B cell (primary cell): ENCODE measurements around the gene RBBP7.

Experiments used
- CTCF ChIP-seq: fragments of 200-600 bp; IDR thresholded peaks from one replicate; pipeline ENCODE4 v1.8.0; 2022; ENCODE audit warnings: antibody characterized with exemption, mild to moderate bottlenecking
- EZH2 ChIP-seq: IDR thresholded peaks from 2 replicates; pipeline ENCODE4 v1.6.1; 2012; ENCODE audit warnings: borderline replicate concordance, low read depth, mild to moderate bottlenecking, moderate library complexity, low read length; ENCODE audit not compliant: insufficient read depth, poor library complexity, severe bottlenecking

- TF ChIP-seq EZH2 (no peak), CTCF (no peak)
These were observed 48.8 kb upstream of the RBBP7 start for GRCh38 chrX:16918979-16919378.
